ENCODE measurements around the gene MTURN.
A peak's percentile ranks its signal among the peaks of the same experiment; 100 is the strongest.

MTURN gene

DNA sequence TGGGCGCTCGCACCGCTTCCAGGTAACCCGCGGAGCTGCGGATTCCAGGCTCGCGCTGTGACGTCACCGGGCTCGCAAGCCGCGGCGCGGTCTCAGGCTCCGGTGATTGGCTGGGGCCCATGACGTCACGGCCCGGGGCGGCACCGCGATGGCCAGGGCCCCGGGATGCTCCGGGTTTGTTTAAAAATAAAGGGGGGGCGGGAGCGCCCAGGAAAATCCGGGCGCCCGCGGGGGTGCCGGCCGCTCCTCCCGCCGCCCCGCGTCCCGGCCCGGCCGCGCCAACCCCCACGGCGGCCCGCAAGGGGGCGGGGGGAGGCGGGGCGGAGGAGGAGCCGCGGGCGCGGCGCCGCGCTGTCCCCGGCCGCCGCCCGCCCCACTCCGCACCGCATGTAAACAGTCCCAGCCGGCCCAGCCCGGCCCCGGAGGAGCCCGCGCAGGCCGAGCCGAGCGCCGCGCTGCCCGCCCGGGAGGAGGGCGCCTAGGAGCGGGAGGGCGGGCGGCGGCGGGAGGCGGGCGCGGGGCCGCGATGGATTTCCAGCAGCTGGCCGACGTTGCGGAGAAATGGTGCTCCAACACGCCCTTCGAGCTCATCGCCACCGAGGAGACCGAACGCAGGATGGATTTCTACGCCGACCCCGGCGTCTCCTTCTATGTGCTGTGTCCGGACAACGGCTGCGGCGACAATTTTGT is at the start of gene MTURN:
Gene MTURN (plus strand): TSS at position 376 of the 690 bp plus-strand sequence. CDS start 151 bp downstream, at position 527.
- peak; percentile 43 for DNase-seq (ENCODE audit: extremely low read depth, low read depth)
- TF ChIP-seq, protein P1, sequence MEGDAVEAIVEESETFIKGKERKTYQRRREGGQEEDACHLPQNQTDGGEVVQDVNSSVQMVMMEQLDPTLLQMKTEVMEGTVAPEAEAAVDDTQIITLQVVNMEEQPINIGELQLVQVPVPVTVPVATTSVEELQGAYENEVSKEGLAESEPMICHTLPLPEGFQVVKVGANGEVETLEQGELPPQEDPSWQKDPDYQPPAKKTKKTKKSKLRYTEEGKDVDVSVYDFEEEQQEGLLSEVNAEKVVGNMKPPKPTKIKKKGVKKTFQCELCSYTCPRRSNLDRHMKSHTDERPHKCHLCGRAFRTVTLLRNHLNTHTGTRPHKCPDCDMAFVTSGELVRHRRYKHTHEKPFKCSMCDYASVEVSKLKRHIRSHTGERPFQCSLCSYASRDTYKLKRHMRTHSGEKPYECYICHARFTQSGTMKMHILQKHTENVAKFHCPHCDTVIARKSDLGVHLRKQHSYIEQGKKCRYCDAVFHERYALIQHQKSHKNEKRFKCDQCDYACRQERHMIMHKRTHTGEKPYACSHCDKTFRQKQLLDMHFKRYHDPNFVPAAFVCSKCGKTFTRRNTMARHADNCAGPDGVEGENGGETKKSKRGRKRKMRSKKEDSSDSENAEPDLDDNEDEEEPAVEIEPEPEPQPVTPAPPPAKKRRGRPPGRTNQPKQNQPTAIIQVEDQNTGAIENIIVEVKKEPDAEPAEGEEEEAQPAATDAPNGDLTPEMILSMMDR (IDR thresholded peaks at IDR 0.05; ENCODE audit: low read depth, low read length), result no peak

DNA sequence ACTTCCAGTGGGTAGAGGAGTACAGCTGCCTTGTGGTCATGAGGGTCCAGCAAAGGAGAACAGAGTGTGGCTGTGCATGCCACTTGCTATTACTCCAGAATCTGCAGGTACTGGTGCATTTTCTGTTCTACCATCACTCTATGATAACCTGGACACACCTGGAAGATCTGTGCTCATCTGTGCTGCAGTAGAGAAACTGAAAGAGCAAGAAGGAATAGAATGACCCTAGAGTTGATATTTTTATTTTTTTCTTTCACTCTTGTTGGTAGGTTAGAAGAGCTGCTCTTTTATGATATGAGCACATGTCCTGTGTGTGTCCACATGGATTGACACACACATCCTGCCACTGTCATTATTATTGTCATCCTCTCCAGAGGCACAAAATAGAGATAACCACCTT is 48.3 kb upstream of the MTURN start:
- TF ChIP-seq, protein P1 (IDR thresholded peaks at IDR 0.05; ENCODE audit: low read depth, low read length), result no peak
- no peak for DNase-seq (ENCODE audit: extremely low read depth, low read depth)

DNA sequence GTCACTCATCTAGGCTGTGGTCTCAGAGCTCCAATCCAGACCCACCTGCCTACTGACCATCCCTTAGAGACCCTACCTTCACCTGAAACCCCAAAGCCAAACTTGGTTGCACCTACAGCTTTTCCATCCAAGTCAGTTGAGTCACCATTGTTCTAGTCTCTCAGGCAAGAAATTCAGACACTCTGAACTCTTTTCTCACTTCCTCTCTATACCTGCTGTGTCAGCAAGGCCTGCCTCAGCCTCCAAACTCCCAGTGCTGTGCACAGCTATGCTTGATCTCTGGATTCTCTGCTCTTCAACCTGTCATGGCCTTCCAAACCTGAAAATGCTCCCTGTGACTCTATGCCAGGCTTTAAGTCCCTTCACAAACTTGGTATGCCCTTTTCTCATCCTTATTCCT is 47.4 kb upstream of the MTURN start:
- TF ChIP-seq, protein P1 (IDR thresholded peaks at IDR 0.05; ENCODE audit: low read depth, low read length), result no peak
- DNase-seq (ENCODE audit: extremely low read depth, low read depth), result no peak

DNA sequence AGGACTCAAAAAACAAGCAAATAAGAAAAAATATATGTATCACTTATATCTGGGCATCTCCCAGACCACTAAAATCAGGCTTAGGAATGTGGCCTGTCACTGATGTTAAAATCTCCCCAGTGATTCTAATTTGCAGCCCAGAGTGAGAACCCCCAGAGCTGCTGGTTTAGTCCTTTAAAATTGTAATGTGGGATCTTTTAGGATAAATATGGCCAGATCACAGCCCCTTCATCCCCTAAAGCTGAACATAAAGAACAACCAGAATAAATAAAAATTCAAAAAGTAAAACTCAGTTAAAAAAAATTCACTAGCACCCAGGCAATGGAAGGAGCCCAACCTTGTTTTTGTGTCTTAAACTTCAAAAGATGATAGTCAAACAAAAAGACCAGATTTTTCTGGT is 46.4 kb upstream of the MTURN start:
- no peak for DNase-seq (ENCODE audit: extremely low read depth, low read depth)
- TF ChIP-seq, protein P1 (IDR thresholded peaks at IDR 0.05; ENCODE audit: low read depth, low read length), result no peak

DNA sequence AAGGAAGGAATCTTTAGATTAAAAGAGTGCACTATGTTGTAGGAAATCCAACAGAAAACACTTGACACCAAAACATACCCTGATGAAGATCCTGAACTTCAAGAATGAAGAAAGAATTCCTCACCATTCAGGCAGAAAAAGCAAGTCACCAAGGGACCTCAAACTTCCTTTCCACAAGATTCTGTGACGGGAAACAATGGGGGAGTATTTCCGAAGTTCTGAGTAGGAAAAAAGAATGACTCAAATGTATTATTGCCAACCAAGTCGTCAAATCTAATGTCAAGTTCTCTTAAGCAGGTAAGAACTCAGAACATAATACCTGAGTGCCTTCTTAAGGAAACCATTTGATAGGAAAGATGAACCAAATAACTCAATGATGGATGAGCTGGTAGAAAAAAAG is 44.7 kb upstream of the MTURN start:
- DNase-seq (ENCODE audit: extremely low read depth, low read depth), result no peak
- TF ChIP-seq, protein P1 (IDR thresholded peaks at IDR 0.05; ENCODE audit: low read depth, low read length), result no peak

DNA sequence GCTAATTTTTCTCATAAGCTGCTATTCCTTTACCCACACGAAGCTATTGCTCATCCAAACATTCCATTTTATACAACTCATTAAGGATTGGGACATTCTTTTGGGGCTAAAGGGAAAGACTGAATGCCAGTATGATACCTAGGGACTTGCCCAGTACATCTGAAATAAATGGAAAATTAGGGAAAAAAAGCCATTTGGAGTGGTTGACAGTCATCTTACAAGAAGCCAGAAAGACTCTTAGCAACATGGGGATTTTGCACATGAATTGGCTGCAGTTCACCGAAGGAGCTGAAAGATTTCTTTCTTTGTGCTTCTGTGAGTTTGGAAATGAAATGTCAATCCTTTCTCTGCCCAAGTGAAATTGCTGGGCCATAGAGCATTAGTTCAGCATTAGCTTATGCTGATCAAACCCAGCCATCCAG is 43.3 kb upstream of the MTURN start:
- TF ChIP-seq, protein P1 (IDR thresholded peaks at IDR 0.05; ENCODE audit: low read depth, low read length), result no peak
- peak; percentile 37 for DNase-seq (ENCODE audit: extremely low read depth, low read depth)

DNA sequence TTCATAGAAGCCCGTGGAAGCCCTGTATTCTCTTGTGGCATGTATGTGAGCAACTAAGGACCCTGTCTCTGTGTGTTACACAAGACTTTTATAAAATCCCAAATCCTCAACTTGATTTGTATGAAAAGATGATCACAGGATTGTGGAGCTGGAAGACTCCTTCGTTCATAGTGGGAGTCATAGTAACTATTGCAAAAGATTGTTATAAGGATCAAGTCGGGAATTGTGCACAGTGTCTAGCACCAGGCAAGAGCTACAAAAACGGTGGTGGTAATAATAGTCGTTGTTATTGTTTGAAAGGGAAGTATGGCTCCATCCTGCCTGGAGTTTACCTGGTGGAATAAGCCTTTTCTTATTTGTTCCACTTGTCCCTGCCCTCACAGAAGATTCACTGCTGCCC is 42.8 kb upstream of the MTURN start:
- TF ChIP-seq, protein P1 (IDR thresholded peaks at IDR 0.05; ENCODE audit: low read depth, low read length), result no peak
- DNase-seq (ENCODE audit: extremely low read depth, low read depth), result no peak
